ENCODE data around the gene CCDC28B.

DNA sequence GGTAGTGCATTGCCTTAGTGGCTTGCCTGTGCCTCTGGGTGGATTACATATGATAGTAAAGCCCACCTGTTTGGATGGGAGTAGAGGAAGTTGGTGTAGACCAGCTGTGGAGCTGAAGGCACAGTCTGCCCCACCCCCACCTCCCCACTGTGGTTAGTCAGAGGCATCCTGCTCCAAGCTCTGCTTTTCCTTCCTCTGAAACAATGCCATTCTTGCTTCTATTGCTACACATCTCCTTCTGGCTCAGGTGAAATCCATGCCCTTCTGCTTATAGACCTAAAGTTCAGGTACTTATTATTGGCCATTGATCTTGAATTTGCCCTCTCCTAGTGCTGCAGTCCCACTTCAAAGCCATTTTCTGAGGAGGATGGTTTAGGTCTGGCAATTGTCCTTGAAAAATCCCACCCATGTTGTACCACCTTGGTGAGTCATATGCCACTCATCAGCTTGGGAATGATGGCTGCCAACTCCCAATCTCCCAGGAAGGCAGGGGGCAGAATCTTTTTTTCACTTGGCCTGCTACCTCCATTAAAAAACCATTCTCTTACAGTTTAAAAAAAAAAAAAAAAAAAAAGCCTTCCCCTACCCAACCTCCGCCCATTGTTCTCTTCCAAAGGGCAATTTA lies 27.7 kb upstream of the CCDC28B start:
- TF ChIP-seq POLR2A (IDR thresholded peaks at IDR 0.05) = no peak
- TF ChIP-seq, protein P1, sequence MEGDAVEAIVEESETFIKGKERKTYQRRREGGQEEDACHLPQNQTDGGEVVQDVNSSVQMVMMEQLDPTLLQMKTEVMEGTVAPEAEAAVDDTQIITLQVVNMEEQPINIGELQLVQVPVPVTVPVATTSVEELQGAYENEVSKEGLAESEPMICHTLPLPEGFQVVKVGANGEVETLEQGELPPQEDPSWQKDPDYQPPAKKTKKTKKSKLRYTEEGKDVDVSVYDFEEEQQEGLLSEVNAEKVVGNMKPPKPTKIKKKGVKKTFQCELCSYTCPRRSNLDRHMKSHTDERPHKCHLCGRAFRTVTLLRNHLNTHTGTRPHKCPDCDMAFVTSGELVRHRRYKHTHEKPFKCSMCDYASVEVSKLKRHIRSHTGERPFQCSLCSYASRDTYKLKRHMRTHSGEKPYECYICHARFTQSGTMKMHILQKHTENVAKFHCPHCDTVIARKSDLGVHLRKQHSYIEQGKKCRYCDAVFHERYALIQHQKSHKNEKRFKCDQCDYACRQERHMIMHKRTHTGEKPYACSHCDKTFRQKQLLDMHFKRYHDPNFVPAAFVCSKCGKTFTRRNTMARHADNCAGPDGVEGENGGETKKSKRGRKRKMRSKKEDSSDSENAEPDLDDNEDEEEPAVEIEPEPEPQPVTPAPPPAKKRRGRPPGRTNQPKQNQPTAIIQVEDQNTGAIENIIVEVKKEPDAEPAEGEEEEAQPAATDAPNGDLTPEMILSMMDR (IDR thresholded peaks at IDR 0.05 in 4 of 5, conservative IDR thresholded peaks at IDR 0.05 in 1 of 5) = no peak
